CD14-positive monocyte (primary cell): ENCODE measurements around the gene PHLDB3. TPM values are rescaled to one million over a fixed set of nuclear protein-coding genes. Genes with fewer than 3 reads are reported as not detected.

Experiments used
- DNase-seq, 3 donors: peaks; one replicate each; pipeline ENCODE4 v3.0.0-alpha.2; 2011 to 2022
- H2AFZ ChIP-seq: 2 replicates; pipeline ENCODE4 v1.6.0; 2012; ENCODE audit warnings: mild to moderate bottlenecking, low read depth, low read length, inconsistent platforms; ENCODE audit not compliant: insufficient read depth, poor library complexity, severe bottlenecking
- H3K27ac ChIP-seq, 2 donors: 1 replicate in 1 of 2; 2 replicates in 1 of 2; pipeline ENCODE4 v1.5.1; 2012 to 2013; ENCODE audit warnings: low read length in 2 of 2, control low read depth in 1 of 2, inconsistent platforms in 1 of 2, low read depth in 1 of 2, mild to moderate bottlenecking in 1 of 2
- H3K27me3 ChIP-seq, 2 donors: one replicate each; pipeline versions ENCODE4 v1.6.0 to v1.6.1; 2011 to 2013; ENCODE audit warnings: low read length in 2 of 2; ENCODE audit not compliant: control insufficient read depth in 2 of 2, insufficient read depth in 2 of 2
- H3K36me3 ChIP-seq, 2 donors: replicated peaks in 1 of 2; 1 replicate in 1 of 2; 2 replicates in 1 of 2; pipeline versions ENCODE4 v1.5.1 to v1.6.1; 2012 to 2013; ENCODE audit warnings: low read length in 2 of 2, control low read depth in 1 of 2, inconsistent platforms in 1 of 2, mild to moderate bottlenecking in 1 of 2; ENCODE audit not compliant: insufficient read depth in 2 of 2, control insufficient read depth in 1 of 2
- H3K4me1 ChIP-seq, 2 donors: 1 replicate in 1 of 2; 2 replicates in 1 of 2; pipeline versions ENCODE4 v1.5.1 to v1.6.1; 2012 to 2013; ENCODE audit warnings: low read length in 2 of 2, control low read depth in 1 of 2, inconsistent platforms in 1 of 2, mild to moderate bottlenecking in 1 of 2, moderate library complexity in 1 of 2; ENCODE audit not compliant: insufficient read depth in 2 of 2, control insufficient read depth in 1 of 2
- H3K4me2 ChIP-seq: replicated peaks from 2 replicates; pipeline ENCODE3; 2012; ENCODE audit warnings: low read length, moderate library complexity, mild to moderate bottlenecking; ENCODE audit not compliant: poor library complexity, severe bottlenecking; ENCODE audit errors: extremely low read depth
- H3K4me3 ChIP-seq, 3 experiments: fragments of 200-600 bp in 1 of 3; sonication (generic) in 1 of 3; replicated peaks in 1 of 3; 1 replicate in 2 of 3; 2 replicates in 1 of 3; pipeline ENCODE4 v1.5.1; 2011 to 2013; ENCODE audit warnings: low read length in 3 of 3, mild to moderate bottlenecking in 3 of 3, control low read depth in 2 of 3, low read depth in 2 of 3, inconsistent platforms in 1 of 3, moderate library complexity in 1 of 3
- H3K79me2 ChIP-seq: 2 replicates; pipeline ENCODE4 v1.6.0; 2012; ENCODE audit warnings: mild to moderate bottlenecking, control low read depth, inconsistent platforms, low read length, moderate library complexity; ENCODE audit not compliant: insufficient read depth
- H3K9ac ChIP-seq: 2 replicates; pipeline ENCODE4 v1.6.0; 2017; ENCODE audit warnings: low read length, mild to moderate bottlenecking; ENCODE audit not compliant: insufficient read depth, poor library complexity, severe bottlenecking
- H3K9me3 ChIP-seq, 2 donors: replicated peaks in 1 of 2; 1 replicate in 1 of 2; 2 replicates in 1 of 2; pipeline versions ENCODE4 v1.5.1 to v1.6.1; 2012 to 2013; ENCODE audit warnings: low read length in 2 of 2, control low read depth in 1 of 2; ENCODE audit not compliant: control insufficient read depth in 1 of 2, insufficient read depth in 1 of 2
- H4K20me1 ChIP-seq: 2 replicates; pipeline ENCODE4 v1.6.0; 2012; ENCODE audit warnings: mild to moderate bottlenecking, low read length, control low read depth, moderate library complexity; ENCODE audit not compliant: insufficient read depth
- H3K27ac Mint-ChIP-seq, 7 donors: one replicate each; pipeline ENCODE4 v1.8.0; 2020; ENCODE audit warnings: mild to moderate bottlenecking in 7 of 7, mixed read lengths in 7 of 7, moderate library complexity in 6 of 7, inconsistent platforms in 2 of 7
- H3K27me3 Mint-ChIP-seq, 3 donors: one replicate each; pipeline ENCODE4 v1.8.0; 2021 to 2022; ENCODE audit warnings: low read depth in 3 of 3, mild to moderate bottlenecking in 3 of 3, mixed read lengths in 3 of 3, moderate library complexity in 3 of 3, inconsistent platforms in 1 of 3
- H3K36me3 Mint-ChIP-seq, 2 donors: one replicate each; pipeline ENCODE4 v1.8.0; 2020; ENCODE audit warnings: mixed read lengths in 2 of 2, inconsistent platforms in 1 of 2, mild to moderate bottlenecking in 1 of 2
- H3K4me1 Mint-ChIP-seq: one replicate; pipeline ENCODE4 v1.8.0; 2020; ENCODE audit warnings: mild to moderate bottlenecking, mixed read lengths
- H3K4me3 Mint-ChIP-seq, 2 donors: one replicate each; pipeline ENCODE4 v1.8.0; 2020; ENCODE audit warnings: mild to moderate bottlenecking in 2 of 2, mixed read lengths in 2 of 2, moderate library complexity in 1 of 2
- H3K9me3 Mint-ChIP-seq, 7 donors: one replicate each; pipeline ENCODE4 v1.8.0; 2020 to 2022; ENCODE audit warnings: mixed read lengths in 7 of 7, mild to moderate bottlenecking in 6 of 7, moderate library complexity in 6 of 7, inconsistent platforms in 2 of 7
- CTCF ChIP-seq: fragments of 200-600 bp; IDR thresholded peaks from one replicate; pipeline ENCODE4 v1.8.0; 2022; ENCODE audit warnings: antibody characterized with exemption, mild to moderate bottlenecking
- WGBS: methylation state at CpG from one replicate; pipeline ENCODE4 v1.1.5; 2013; ENCODE audit warnings: missing lambda C conversion rate; ENCODE audit not compliant: insufficient coverage; 5-methylcytosine and 5-hydroxymethylcytosine counted together
- intact Hi-C, 2 donors: fragments of 100-400 bp; cut with micrococcal nuclease; formaldehyde crosslinking; loops; one replicate each; pipeline versions ENCODE4 v1.15.0 to v1.15.1; 2023
- polyA plus RNA-seq, 3 donors: library from polyadenylated mRNA; depleted of rRNA in 1 of 3; unstranded in 2 of 3; stranded (reverse) in 1 of 3; fragments of 300-500 nt in 2 of 3; fragments of >200 nt in 1 of 3; fragmentation: Illumina TruSeq in 2 of 3; gene quantifications; 1 replicate in 2 of 3; 2 replicates in 1 of 3; pipeline ENCODE4 v1.2.3, GENCODE V29; 2012 to 2021

The PHLDB3 gene
- polyA plus RNA-seq, 3 donors, result 1.4 to 3.4 (median 1.7) TPM

GRCh38 chr19:43425567-43426392 lies 78.8 kb downstream of the PHLDB3 start:
- Histone ChIP-seq H3K4me1 (no peaks in the 10 kb centered on the region), H2AFZ (no peak overlapping the region), H4K20me1 (no peaks in the 10 kb centered on the region), H3K4me3 (no peak overlapping the region), H3K27me3 (no peaks in the 10 kb centered on the region), H3K4me2 (no peak overlapping the region), H3K9ac (no peak overlapping the region), H3K27ac (no peak overlapping the region), H3K79me2 (no peaks in the 10 kb centered on the region), H3K9me3 (no peaks in the 10 kb centered on the region), H3K36me3 (no peaks in the 10 kb centered on the region)
- Mint-ChIP-seq H3K36me3 (no peaks in the 10 kb centered on the region), H3K27me3 (peaks cover 2 to 4% (median 4%) of the 10 kb centered on the region in 3 donors), H3K9me3 (no peaks in the 10 kb centered on the region), H3K4me3 (no peak overlapping the region), H3K27ac (no peak overlapping the region), H3K4me1 (peaks cover 13% of the 10 kb centered on the region)
- peak; percentile 46 for TF ChIP-seq CTCF
- WGBS, result 29% methylated on average over 6 of the region's 8 CpGs
- DNase-seq, result no peak
- intact Hi-C loops, result no loop called here

Other genes with a start within 250 kb of the PHLDB3 start
- gene PSG9, start 235.2 kb downstream of the PHLDB3 start, polyA plus RNA-seq, result not detected
- not detected for gene CD177, start 151.1 kb downstream of the PHLDB3 start, polyA plus RNA-seq
- under 1 TPM in 1 of 3 donors, not detected in 2; 0.16 TPM for gene TEX101, start 89.9 kb downstream of the PHLDB3 start, polyA plus RNA-seq
- gene LYPD3, start 39.1 kb downstream of the PHLDB3 start, polyA plus RNA-seq, result 10 to 100 TPM in 1 of 3 donors, under 1 TPM in 2; 0.24 to 22.9 (median 0.48) TPM
- gene ETHE1, start 22.5 kb upstream of the PHLDB3 start, polyA plus RNA-seq, result 100 to 1,000 TPM in 2 of 3 donors, 10 to 100 TPM in 1; 71.2 to 135 (median 111) TPM
- gene ZNF575, start 28.4 kb upstream of the PHLDB3 start, polyA plus RNA-seq, result under 1 TPM; 0.25 to 0.79 (median 0.29) TPM
- gene XRCC1, start 70.8 kb upstream of the PHLDB3 start, polyA plus RNA-seq, result 10 to 100 TPM; 13.1 to 23.0 (median 19.3) TPM
- 1 to 10 TPM in 1 of 3 donors, under 1 TPM in 2; 0.83 to 1.3 (median 0.93) TPM for gene PINLYP, start 71.1 kb upstream of the PHLDB3 start, polyA plus RNA-seq
- gene IRGQ, start 91.4 kb upstream of the PHLDB3 start, polyA plus RNA-seq, result 10 to 100 TPM in 1 of 3 donors, 1 to 10 TPM in 2; 1.8 to 49.6 (median 2.9) TPM
- 1 to 10 TPM; 3.6 to 8.4 (median 7.2) TPM for gene ZNF576, start 91.8 kb upstream of the PHLDB3 start, polyA plus RNA-seq
- gene SRRM5, start 107.3 kb upstream of the PHLDB3 start, polyA plus RNA-seq, result under 1 TPM in 1 of 3 donors, not detected in 2; 0.36 TPM
- gene ZNF428, start 114.9 kb upstream of the PHLDB3 start, polyA plus RNA-seq, result 1 to 10 TPM; 3.8 to 5.6 (median 3.9) TPM
- under 1 TPM; 0.10 to 0.91 (median 0.31) TPM for gene CADM4, start 135.1 kb upstream of the PHLDB3 start, polyA plus RNA-seq
- 1,000 to 10,000 TPM in 1 of 3 donors, 100 to 1,000 TPM in 2; 212 to 1,340 (median 284) TPM for gene PLAUR, start 165.4 kb upstream of the PHLDB3 start, polyA plus RNA-seq
- gene IRGC, start 211.3 kb upstream of the PHLDB3 start, polyA plus RNA-seq, result not detected